Fibroblast of the aortic adventitia (primary cell): ENCODE results near the gene GSS. TPM values are rescaled to one million over a fixed set of nuclear protein-coding genes. Genes with fewer than 3 reads are reported as not detected.

Experiments
- DNase-seq: peaks from one replicate; pipeline ENCODE4 v3.0.0-alpha.2; 2010; ENCODE audit warnings: low read depth
- H3K4me3 ChIP-seq: 2 replicates; pipeline ENCODE4 v1.5.1; 2011; ENCODE audit warnings: low read depth, mild to moderate bottlenecking, control low read depth, low read length, moderate library complexity
- total RNA-seq: library from RNA; depleted of rRNA; stranded (reverse); fragments of >200 nt; gene quantifications from 2 replicates; pipeline ENCODE4 v1.2.3, GENCODE V29; 2012; ENCODE audit warnings: low replicate concordance
- TF ChIP-seq, protein P1 (sequence below): IDR thresholded peaks from 2 replicates; pipeline ENCODE4 v1.5.1; 2011; ENCODE audit warnings: mild to moderate bottlenecking, low read length, control low read depth, inconsistent platforms; ENCODE audit not compliant: insufficient read depth

Gene GSS
- total RNA-seq, 1 donor = 57.8 TPM

DNA sequence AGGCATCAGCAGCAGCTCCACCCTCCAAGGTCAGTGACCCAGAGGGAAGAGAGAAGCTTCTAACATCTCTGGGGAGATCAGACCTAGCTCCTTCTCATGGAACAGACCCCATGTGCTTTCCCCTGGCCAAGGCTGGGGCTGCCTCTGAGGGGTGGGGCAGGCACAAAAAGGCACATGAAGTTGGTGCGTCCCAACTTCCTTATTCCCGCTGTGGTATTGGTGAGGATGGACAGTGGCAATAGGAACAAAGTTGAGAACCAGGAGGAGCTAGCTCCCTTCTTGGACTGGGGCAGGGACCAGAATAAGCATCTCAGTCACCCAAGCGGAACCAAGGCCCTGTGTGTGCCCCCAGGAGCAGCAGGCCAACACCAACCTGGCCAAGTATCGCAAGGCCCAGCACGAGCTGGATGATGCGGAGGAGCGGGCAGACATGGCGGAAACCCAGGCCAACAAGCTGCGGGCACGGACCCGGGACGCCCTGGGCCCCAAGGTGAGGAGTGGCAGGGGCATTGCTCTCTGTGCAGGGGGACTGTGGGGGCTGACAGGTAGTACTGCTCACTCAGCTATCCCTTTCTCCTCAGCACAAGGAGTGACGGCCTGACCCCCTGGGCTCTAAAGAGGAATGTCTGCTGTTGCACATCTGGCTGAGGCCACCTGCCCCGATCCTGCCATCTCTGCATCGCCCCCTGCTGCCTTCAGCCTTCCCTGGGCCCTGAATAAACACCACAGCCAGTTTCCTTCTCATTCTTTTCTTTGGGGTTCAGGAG is 46.2 kb upstream of the GSS start:
- H3K4me3 ChIP-seq = no peak overlapping the region
- TF ChIP-seq, protein P1, sequence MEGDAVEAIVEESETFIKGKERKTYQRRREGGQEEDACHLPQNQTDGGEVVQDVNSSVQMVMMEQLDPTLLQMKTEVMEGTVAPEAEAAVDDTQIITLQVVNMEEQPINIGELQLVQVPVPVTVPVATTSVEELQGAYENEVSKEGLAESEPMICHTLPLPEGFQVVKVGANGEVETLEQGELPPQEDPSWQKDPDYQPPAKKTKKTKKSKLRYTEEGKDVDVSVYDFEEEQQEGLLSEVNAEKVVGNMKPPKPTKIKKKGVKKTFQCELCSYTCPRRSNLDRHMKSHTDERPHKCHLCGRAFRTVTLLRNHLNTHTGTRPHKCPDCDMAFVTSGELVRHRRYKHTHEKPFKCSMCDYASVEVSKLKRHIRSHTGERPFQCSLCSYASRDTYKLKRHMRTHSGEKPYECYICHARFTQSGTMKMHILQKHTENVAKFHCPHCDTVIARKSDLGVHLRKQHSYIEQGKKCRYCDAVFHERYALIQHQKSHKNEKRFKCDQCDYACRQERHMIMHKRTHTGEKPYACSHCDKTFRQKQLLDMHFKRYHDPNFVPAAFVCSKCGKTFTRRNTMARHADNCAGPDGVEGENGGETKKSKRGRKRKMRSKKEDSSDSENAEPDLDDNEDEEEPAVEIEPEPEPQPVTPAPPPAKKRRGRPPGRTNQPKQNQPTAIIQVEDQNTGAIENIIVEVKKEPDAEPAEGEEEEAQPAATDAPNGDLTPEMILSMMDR = peak; percentile 29
- DNase-seq = no peak

DNA sequence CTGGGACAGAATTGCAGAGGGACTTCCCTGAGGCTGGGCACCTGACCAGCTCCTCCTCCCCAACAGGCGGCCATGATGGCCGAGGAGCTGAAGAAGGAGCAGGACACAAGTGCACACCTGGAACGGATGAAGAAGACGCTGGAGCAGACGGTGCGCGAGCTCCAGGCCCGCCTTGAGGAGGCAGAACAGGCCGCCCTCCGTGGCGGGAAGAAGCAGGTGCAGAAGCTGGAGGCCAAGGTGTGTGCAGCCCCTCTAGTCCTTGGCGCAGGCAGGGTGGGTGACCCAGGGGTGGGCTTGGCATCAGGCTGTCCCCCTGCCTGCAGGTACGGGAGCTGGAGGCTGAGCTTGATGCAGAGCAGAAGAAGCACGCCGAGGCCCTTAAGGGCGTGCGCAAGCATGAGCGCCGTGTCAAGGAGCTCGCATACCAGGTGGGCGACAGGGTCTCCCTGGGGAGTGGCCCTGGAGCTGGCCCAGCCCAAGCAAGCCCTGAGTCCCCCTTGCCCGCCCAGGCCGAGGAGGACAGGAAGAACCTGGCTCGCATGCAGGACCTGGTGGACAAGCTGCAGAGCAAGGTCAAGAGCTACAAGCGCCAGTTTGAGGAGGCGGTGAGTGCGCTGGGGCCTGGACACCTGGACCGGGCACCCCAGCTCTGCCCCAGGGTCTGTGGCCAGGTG is 45.5 kb upstream of the GSS start:
- H3K4me3 ChIP-seq = no peak overlapping the region
- TF ChIP-seq, protein P1 = no peak
- DNase-seq = no peak

DNA sequence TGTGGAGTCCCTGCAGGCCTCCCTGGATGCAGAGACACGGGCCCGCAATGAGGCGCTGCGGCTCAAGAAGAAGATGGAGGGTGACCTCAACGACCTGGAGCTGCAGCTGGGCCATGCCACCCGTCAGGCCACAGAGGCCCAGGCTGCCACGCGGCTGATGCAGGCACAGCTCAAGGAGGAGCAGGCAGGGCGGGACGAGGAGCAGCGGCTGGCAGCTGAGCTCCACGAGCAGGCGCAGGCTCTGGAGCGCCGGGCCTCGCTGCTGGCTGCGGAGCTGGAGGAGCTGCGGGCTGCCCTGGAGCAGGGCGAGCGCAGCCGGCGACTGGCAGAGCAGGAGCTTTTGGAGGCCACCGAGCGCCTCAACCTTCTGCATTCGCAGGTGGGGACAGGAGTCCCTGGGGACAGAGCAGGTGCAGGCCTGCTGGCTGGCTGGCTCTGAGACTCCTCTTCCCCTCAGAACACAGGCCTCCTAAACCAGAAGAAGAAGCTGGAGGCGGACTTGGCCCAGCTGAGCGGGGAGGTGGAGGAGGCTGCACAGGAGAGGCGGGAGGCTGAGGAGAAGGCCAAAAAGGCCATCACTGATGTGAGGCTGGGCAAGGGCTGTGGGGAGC is 44.8 kb upstream of the GSS start:
- DNase-seq = no peak
- TF ChIP-seq, protein P1 = no peak
- H3K4me3 ChIP-seq = no peak overlapping the region

DNA sequence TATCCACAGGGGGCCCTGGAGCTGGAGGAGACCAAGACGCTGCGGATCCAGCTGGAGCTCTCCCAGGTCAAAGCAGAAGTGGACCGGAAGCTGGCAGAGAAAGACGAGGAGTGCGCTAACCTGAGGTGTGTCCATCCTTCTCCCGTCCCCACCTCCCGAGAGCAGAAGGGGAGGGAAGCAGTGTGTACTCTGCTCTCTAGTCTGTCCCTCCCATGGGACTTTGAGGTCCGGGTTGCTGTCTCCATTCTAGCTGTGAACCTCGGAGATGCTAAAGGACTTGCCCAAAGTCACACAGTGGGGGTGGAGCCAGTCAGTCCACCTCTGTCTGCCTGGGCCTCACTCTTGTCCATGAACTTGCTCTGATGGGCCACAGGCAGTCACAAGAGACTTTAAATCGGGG is 44.2 kb upstream of the GSS start:
- no peak for DNase-seq
- H3K4me3 ChIP-seq = no peak overlapping the region
- TF ChIP-seq, protein P1 = no peak

DNA sequence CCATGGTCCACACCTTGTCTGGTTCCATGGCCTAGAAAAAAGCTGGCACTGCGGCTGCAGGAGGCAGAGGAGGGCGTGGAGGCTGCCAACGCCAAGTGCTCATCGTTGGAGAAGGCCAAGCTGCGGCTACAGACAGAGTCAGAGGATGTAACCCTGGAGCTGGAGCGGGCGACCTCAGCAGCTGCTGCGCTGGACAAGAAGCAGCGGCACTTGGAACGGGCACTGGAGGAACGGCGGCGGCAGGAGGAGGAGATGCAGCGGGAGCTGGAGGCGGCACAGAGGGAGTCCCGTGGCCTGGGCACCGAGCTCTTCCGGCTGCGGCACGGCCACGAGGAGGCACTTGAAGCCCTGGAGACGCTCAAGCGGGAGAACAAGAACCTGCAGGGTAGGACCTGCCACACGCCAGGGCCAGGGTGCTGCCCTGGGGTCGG is 43.4 kb upstream of the GSS start:
- no peak for DNase-seq
- TF ChIP-seq, protein P1 = no peak
- H3K4me3 ChIP-seq = no peak overlapping the region

DNA sequence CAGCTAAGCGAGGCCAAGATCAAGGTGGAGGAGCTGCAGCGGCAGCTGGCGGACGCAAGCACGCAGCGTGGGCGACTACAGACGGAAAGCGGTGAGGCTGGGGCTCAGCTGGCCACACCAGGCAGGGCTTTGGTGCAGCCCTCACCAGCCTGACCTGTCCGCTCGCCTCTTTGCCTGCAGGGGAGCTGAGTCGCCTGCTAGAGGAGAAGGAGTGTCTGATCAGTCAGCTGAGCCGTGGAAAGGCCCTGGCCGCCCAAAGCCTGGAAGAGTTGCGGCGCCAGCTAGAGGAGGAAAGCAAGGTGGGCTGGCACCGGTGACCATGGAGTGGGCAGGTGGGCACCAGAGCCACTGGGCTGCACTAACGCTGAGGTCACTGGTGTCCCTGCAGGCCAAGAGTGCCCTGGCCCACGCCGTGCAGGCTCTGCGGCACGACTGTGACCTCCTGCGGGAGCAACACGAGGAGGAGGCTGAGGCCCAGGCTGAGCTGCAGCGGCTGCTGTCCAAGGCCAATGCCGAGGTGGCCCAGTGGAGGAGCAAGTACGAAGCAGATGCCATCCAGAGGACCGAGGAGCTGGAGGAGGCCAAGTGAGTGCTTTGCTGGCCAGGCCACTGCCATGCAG is 42.8 kb upstream of the GSS start:
- DNase-seq = no peak

More for the DNA sequence above, 42.8 kb upstream of the GSS start:
- TF ChIP-seq, protein P1 = no peak
- H3K4me3 ChIP-seq = no peak overlapping the region
